ENCODE data around the gene TIAM2. TPM values are rescaled to one million over a fixed set of nuclear protein-coding genes. Genes with fewer than 3 reads are reported as not detected.

TIAM2 gene
- total RNA-seq, 2 experiments from 2014 or later = 10.6 to 11.0 TPM

DNA sequence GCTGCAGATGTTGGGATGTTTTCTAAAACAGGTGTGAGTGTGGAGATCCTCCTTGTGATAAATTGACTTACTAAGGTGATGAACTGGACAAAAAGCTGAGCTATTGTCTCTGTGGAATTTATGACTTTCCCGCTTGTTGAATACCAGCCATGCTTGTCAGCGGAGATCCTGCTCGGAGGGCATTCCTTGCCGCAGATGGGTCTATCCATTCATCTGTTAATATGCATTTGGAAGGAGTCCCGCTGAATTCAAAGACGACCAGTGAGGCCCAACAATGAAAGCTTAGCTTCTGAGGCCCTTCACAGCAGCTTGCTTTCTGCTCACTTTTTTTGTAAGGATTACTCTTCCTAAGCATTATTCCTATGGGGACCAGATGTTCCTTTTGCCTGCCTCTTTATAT is 124.9 kb downstream of the TIAM2 start:
- CTCF ChIA-PET = no interaction called here
- H3K4me1 Mint-ChIP-seq (ENCODE audit: low read depth) = peaks cover 19% of the 10 kb centered on the region

DNA sequence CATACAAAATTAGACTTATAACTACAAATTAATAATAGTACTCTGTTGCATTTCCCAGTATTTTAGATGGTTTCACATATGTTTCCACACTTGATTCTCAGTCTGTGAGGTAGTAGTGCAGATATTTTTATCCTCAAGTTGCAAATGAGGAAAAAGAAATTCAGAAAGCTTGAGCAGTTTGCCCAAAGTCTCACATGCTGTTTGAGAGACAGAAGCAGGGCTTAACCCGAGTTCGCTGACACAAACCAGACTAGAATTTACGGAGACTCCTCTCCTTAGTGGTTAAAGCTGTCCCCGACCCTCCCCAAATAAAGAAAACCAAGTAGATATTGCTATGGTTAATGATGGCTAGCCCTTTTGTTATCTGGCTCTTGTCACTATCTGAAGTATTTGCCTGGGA is 126.2 kb downstream of the TIAM2 start:
- peaks cover 18% of the 10 kb centered on the region for H3K4me1 Mint-ChIP-seq (ENCODE audit: low read depth)
- H3K27ac Mint-ChIP-seq = no peak overlapping the region
- CTCF ChIA-PET = no interaction called here
- POLR2A ChIA-PET = interaction anchor here (0.9 kb wide), 1 partner anchor 13 kb away, joined by 4 read pairs; no protein-coding TSS in a partner anchor
- intact Hi-C loops (cut with micrococcal nuclease) = no loop called here
- no peaks in the 10 kb centered on the region for H3K27me3 Mint-ChIP-seq
- H3K36me3 Mint-ChIP-seq = peaks cover 2% of the 10 kb centered on the region
- H3K9me3 Mint-ChIP-seq = no peaks in the 10 kb centered on the region
- DNase-seq = no peak
- no peak overlapping the region for H3K4me3 Mint-ChIP-seq

More for the DNA sequence above, 124.9 kb downstream of the TIAM2 start:
- POLR2A ChIA-PET = no interaction called here
- Mint-ChIP-seq H3K36me3 (peaks cover 2% of the 10 kb centered on the region), H3K4me3 (no peak overlapping the region), H3K27ac (no peak overlapping the region), H3K9me3 (no peaks in the 10 kb centered on the region), H3K27me3 (no peaks in the 10 kb centered on the region)
- DNase-seq = no peak
- intact Hi-C loops (cut with micrococcal nuclease) = no loop called here

- intact Hi-C loops (cut with micrococcal nuclease) = no loop called here
- Mint-ChIP-seq H3K9me3 (no peaks in the 10 kb centered on the region), H3K27ac (no peak overlapping the region), H3K4me3 (no peak overlapping the region), H3K4me1 (ENCODE audit: low read depth) (peaks cover 15% of the 10 kb centered on the region), H3K27me3 (no peaks in the 10 kb centered on the region), H3K36me3 (peaks cover 2% of the 10 kb centered on the region)
- DNase-seq = no peak
- ChIA-PET POLR2A (interaction anchor here (0.9 kb wide), 1 partner anchor 13 kb away, joined by 4 read pairs; no protein-coding TSS in a partner anchor), CTCF (no interaction called here)
Observed at GRCh38 chr6:155121699-155122098, 126.6 kb downstream of the TIAM2 start.

GRCh38 chr6:155122199-155122950 is 127.3 kb downstream of the TIAM2 start:
- ChIA-PET CTCF (no interaction called here), POLR2A (interaction anchor here (0.9 kb wide), 1 partner anchor 14 kb away, joined by 4 read pairs; no protein-coding TSS in a partner anchor)
- Mint-ChIP-seq H3K4me3 (no peak overlapping the region), H3K9me3 (no peaks in the 10 kb centered on the region), H3K27ac (no peak overlapping the region), H3K27me3 (no peaks in the 10 kb centered on the region), H3K36me3 (peaks cover 2% of the 10 kb centered on the region), H3K4me1 (ENCODE audit: low read depth) (peaks cover 17% of the 10 kb centered on the region)
- intact Hi-C loops (cut with micrococcal nuclease) = no loop called here
- no peak for DNase-seq

GRCh38 chr6:155123520-155123919 is 128.4 kb downstream of the TIAM2 start:
- CTCF ChIA-PET = interaction anchor here (1.1 kb wide), 1 partner anchor 196 kb away, joined by 3 read pairs; no protein-coding TSS in a partner anchor

GRCh38 chr6:155125906-155126305 is 130.8 kb downstream of the TIAM2 start:
- POLR2A ChIA-PET = no interaction called here
- intact Hi-C loops (cut with micrococcal nuclease) = no loop called here
- H3K27ac Mint-ChIP-seq = peak overlapping the region; percentile 10
- no peak overlapping the region for H3K4me3 Mint-ChIP-seq
- CTCF ChIA-PET = interaction anchor here (0.7 kb wide), 1 partner anchor 200 kb away, joined by 3 read pairs; no protein-coding TSS in a partner anchor
- peaks cover 3% of the 10 kb centered on the region for H3K36me3 Mint-ChIP-seq
- no peaks in the 10 kb centered on the region for H3K27me3 Mint-ChIP-seq
- peaks cover 36% of the 10 kb centered on the region for H3K4me1 Mint-ChIP-seq (ENCODE audit: low read depth)
- no peaks in the 10 kb centered on the region for H3K9me3 Mint-ChIP-seq
- DNase-seq = no peak

More at GRCh38 chr6:155123520-155123919, 128.4 kb downstream of the TIAM2 start:
- no peak overlapping the region for H3K27ac Mint-ChIP-seq
- POLR2A ChIA-PET = interaction anchor here (0.6 kb wide), 1 partner anchor 48 kb away, joined by 3 read pairs; no protein-coding TSS in a partner anchor
- H3K4me1 Mint-ChIP-seq (ENCODE audit: low read depth) = peaks cover 20% of the 10 kb centered on the region
- no peak overlapping the region for H3K4me3 Mint-ChIP-seq
- no peaks in the 10 kb centered on the region for H3K9me3 Mint-ChIP-seq
- DNase-seq = no peak
- intact Hi-C loops (cut with micrococcal nuclease) = no loop called here
- no peaks in the 10 kb centered on the region for H3K27me3 Mint-ChIP-seq
- H3K36me3 Mint-ChIP-seq = peaks cover 2% of the 10 kb centered on the region

DNA sequence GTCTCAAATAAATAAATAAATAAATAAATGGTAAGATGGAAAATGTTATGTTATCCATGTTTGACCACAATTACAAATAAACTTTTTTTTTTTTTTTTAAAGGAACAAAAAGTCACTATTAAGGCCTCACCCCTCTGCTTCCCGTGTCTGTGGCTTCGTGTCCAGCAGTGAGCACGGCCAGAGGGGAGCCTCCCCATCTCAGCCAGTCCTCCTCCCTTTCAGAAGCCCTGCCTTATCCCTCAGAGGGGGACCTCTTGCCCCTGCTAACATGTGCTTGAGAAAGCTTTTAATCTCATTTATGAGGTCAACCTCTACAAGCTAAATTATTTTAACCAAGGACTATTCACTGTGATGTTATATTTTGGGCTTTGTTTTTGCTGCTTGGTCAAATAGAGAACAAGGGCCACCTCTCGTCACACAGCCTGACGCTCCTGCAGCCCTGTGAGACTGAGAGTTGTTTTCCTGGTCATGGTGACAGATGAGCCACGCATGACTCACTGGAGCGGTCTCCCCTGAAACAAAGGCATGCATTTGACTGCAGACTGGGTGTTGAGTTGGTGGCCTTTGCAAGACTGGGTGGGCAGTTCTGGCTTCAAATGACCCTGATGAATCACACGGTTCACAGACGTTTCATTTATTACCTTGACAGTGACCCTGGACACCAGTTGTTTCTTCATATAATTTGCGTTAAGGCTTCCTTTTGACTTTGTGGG is 131.8 kb downstream of the TIAM2 start:
- intact Hi-C loops (cut with micrococcal nuclease) = loop anchor here (1.0 kb wide), 1 partner anchor 11 kb away; no protein-coding TSS in a partner anchor
- ChIA-PET POLR2A (interaction anchor here (1.0 to 2.2 kb wide), 3 partner anchors 10 to 45 kb away, joined by 3 to 7 read pairs (median 4); no protein-coding TSS in a partner anchor), CTCF (interaction anchor here (0.5 to 0.7 kb wide), 3 partner anchors 59 to 201 kb away, joined by 3 read pairs; no protein-coding TSS in a partner anchor)

GRCh38 chr6:155128977-155129376 is 133.9 kb downstream of the TIAM2 start:
- no peaks in the 10 kb centered on the region for H3K27me3 Mint-ChIP-seq
- intact Hi-C loops (cut with micrococcal nuclease) = no loop called here
- peaks cover 45% of the 10 kb centered on the region for H3K4me1 Mint-ChIP-seq (ENCODE audit: low read depth)
- no peak overlapping the region for H3K27ac Mint-ChIP-seq
- ChIA-PET POLR2A (interaction anchor here (1.2 to 2.0 kb wide), 2 partner anchors 25 to 42 kb away, joined by 7 to 11 read pairs; no protein-coding TSS in a partner anchor), CTCF (no interaction called here)
- no peaks in the 10 kb centered on the region for H3K9me3 Mint-ChIP-seq
- peaks cover 4% of the 10 kb centered on the region for H3K36me3 Mint-ChIP-seq
- DNase-seq = no peak
- H3K4me3 Mint-ChIP-seq = no peak overlapping the region

More for the DNA sequence above, 131.8 kb downstream of the TIAM2 start:
- H3K4me1 Mint-ChIP-seq (ENCODE audit: low read depth) = peaks cover 38% of the 10 kb centered on the region
- peak overlapping the region; percentile 1 for H3K4me3 Mint-ChIP-seq
- peak overlapping the region; percentile 77 for H3K27ac Mint-ChIP-seq
- H3K36me3 Mint-ChIP-seq = peaks cover 3% of the 10 kb centered on the region
- no peaks in the 10 kb centered on the region for H3K27me3 Mint-ChIP-seq
- no peaks in the 10 kb centered on the region for H3K9me3 Mint-ChIP-seq
- peak; percentile 88 for DNase-seq

DNA sequence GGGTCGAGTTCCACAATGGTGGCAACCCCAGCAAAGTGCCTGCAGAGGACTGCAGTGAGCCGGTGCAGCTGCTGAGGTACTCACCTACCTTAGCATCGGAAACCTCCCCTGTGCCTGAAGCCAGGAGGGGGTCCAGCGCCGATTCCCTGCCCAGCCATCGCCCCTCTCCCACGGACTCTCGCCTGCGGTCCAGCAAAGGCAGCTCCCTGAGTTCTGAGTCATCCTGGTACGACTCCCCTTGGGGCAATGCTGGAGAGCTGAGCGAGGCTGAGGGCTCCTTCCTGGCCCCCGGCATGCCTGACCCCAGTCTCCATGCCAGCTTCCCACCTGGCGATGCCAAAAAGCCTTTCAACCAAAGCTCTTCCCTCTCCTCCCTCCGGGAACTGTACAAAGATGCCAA is 134.6 kb downstream of the TIAM2 start:
- ChIA-PET POLR2A (interaction anchor here (1.2 to 2.0 kb wide), 2 partner anchors 24 to 41 kb away, joined by 7 to 11 read pairs; no protein-coding TSS in a partner anchor), CTCF (no interaction called here)
- Mint-ChIP-seq H3K9me3 (no peaks in the 10 kb centered on the region), H3K36me3 (peaks cover 4% of the 10 kb centered on the region), H3K4me3 (no peak overlapping the region), H3K4me1 (ENCODE audit: low read depth) (peaks cover 45% of the 10 kb centered on the region), H3K27me3 (no peaks in the 10 kb centered on the region), H3K27ac (peak overlapping the region; percentile 76)
- no peak for DNase-seq
- intact Hi-C loops (cut with micrococcal nuclease) = loop anchor here (1.0 kb wide), 2 partner anchors 25 to 42 kb away; no protein-coding TSS in a partner anchor

DNA sequence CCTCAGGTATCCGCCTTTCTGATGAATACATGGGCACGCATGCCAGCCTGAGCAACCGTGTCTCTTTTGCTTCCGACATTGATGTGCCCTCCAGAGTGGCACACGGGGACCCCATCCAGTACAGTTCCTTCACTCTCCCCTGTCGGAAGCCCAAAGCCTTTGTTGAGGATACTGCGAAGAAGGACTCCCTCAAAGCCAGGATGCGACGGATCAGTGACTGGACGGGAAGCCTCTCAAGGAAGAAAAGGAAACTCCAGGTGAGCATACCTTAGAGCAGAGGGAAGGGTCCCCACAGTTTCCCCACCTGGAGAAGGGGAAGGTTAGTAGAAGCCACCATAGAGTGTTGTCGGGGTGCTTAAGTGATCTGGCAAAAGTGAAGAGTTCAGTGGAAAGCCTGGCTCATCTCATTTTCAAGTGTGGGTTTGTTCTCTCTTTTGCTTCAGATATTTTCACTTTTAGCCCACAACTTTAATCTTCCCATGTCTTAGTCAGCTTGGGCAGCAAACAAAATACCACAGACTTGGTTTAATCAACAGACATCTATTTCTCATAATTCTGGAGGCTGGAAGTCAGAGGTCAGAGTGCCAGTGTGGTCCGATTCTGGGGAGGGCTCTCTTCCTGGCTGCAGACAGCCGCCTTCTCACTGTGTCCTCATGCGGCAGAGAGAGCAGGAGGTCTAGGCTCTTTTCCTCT is 135.2 kb downstream of the TIAM2 start:
- intact Hi-C loops (cut with micrococcal nuclease) = loop anchor here (1.0 kb wide), 2 partner anchors 24 to 41 kb away; no protein-coding TSS in a partner anchor
- ChIA-PET POLR2A (interaction anchor here (2.0 kb wide), 1 partner anchor 23 kb away, joined by 7 read pairs; no protein-coding TSS in a partner anchor), CTCF (interaction anchor here (0.5 kb wide), 1 partner anchor 188 kb away, joined by 3 read pairs; no protein-coding TSS in a partner anchor)
- H3K27ac Mint-ChIP-seq = peak overlapping the region; percentile 76
- H3K4me1 Mint-ChIP-seq (ENCODE audit: low read depth) = peaks cover 43% of the 10 kb centered on the region
- peak overlapping the region; percentile 6 for H3K4me3 Mint-ChIP-seq
- H3K9me3 Mint-ChIP-seq = no peaks in the 10 kb centered on the region
- DNase-seq = peak; percentile 37
- peaks cover 4% of the 10 kb centered on the region for H3K36me3 Mint-ChIP-seq
- H3K27me3 Mint-ChIP-seq = no peaks in the 10 kb centered on the region

- no peaks in the 10 kb centered on the region for H3K27me3 Mint-ChIP-seq
- H3K36me3 Mint-ChIP-seq = peaks cover 4% of the 10 kb centered on the region
- H3K4me3 Mint-ChIP-seq = no peak overlapping the region
- H3K4me1 Mint-ChIP-seq (ENCODE audit: low read depth) = peaks cover 29% of the 10 kb centered on the region
- H3K9me3 Mint-ChIP-seq = no peaks in the 10 kb centered on the region
- no peak overlapping the region for H3K27ac Mint-ChIP-seq
- CTCF ChIA-PET = interaction anchor here (1.0 to 1.3 kb wide), 2 partner anchors 21 to 39 kb away, joined by 3 read pairs; no protein-coding TSS in a partner anchor
- intact Hi-C loops (cut with micrococcal nuclease) = no loop called here
- POLR2A ChIA-PET = no interaction called here
- DNase-seq = no peak
Observed at GRCh38 chr6:155132617-155133016, 137.5 kb downstream of the TIAM2 start.

Measured in activated CD4-positive, alpha-beta memory T cell treated with anti-CD3 and anti-CD28 coated beads for 36 hours (primary cell).